Neural cell (in vitro differentiated cells): Measurements from ENCODE around the gene HIP1. TPM values are rescaled to one million over a fixed set of nuclear protein-coding genes. Genes with fewer than 3 reads are reported as not detected.

ENCODE experiments used
- H2AFZ ChIP-seq: fragments of 200-600, 300-800 bp; sonication (generic), shearing (Covaris generic); 2 replicates; pipeline ENCODE4 v1.6.0; 2014; ENCODE audit warnings: low read depth, mild to moderate bottlenecking, antibody characterized with exemption, low read length, moderate library complexity
- H3F3A ChIP-seq: fragments of 200-600 bp; shearing (Covaris generic); 2 replicates; pipeline ENCODE4 v1.6.1; 2016; ENCODE audit warnings: mild to moderate bottlenecking, moderate library complexity, mixed read lengths, antibody characterized with exemption, low read length; ENCODE audit not compliant: insufficient read depth, poor library complexity, severe bottlenecking
- H3K27ac ChIP-seq: fragments of 200-600, 300-800 bp; sonication (generic), shearing (Covaris generic); 2 replicates; pipeline ENCODE4 v1.5.1; 2014; ENCODE audit warnings: mild to moderate bottlenecking, low read length, moderate library complexity
- H3K27me3 ChIP-seq: fragments of 300-800, 200-600 bp; sonication (generic), shearing (Covaris generic); 2 replicates; pipeline ENCODE4 v1.6.0; 2014; ENCODE audit warnings: mild to moderate bottlenecking, low read depth, low read length, moderate library complexity; ENCODE audit not compliant: insufficient read depth
- H3K36me3 ChIP-seq: fragments of 300-800, 200-600 bp; sonication (generic), shearing (Covaris generic); 2 replicates; pipeline ENCODE4 v1.5.1; 2014; ENCODE audit warnings: mild to moderate bottlenecking, antibody characterized with exemption, low read length, moderate library complexity; ENCODE audit not compliant: insufficient read depth
- H3K4me2 ChIP-seq: fragments of 300-800, 200-600 bp; sonication (generic), shearing (Covaris generic); 2 replicates; pipeline ENCODE4 v1.6.0; 2014; ENCODE audit warnings: mild to moderate bottlenecking, low read length
- H3K4me3 ChIP-seq: fragments of 300-800, 200-600 bp; sonication (generic), shearing (Covaris generic); 2 replicates; pipeline ENCODE4 v1.5.1; 2014; ENCODE audit warnings: mild to moderate bottlenecking, low read length, moderate library complexity
- H3K79me2 ChIP-seq: fragments of 200-600 bp; shearing (Covaris generic); replicated peaks from 2 replicates; pipeline ENCODE4 v1.6.0; 2014; ENCODE audit warnings: mild to moderate bottlenecking, low read length, moderate library complexity; ENCODE audit not compliant: insufficient read depth
- H3K9ac ChIP-seq: fragments of 300-800, 200-600 bp; sonication (generic), shearing (Covaris generic); 2 replicates; pipeline ENCODE4 v1.6.1; 2016; ENCODE audit warnings: mild to moderate bottlenecking, low read length, mixed read lengths
- H3K9me2 ChIP-seq: fragments of 200-600 bp; shearing (Covaris generic); 2 replicates; pipeline ENCODE4 v1.6.1; 2016; ENCODE audit warnings: mild to moderate bottlenecking, low read length, mixed read lengths; ENCODE audit not compliant: insufficient read depth
- H3K9me3 ChIP-seq: fragments of 200-600, 300-800 bp; sonication (generic), shearing (Covaris generic); 2 replicates; pipeline ENCODE4 v1.6.1; 2016; ENCODE audit warnings: mild to moderate bottlenecking, mixed run types, low read length, moderate library complexity, mixed read lengths
- H4K20me1 ChIP-seq: fragments of 200-600 bp; shearing (Covaris generic); 2 replicates; pipeline ENCODE4 v1.6.1; 2016; ENCODE audit warnings: mild to moderate bottlenecking, mixed run types; ENCODE audit not compliant: insufficient read depth
- CTCF ChIP-seq: fragments of 450-650 bp; IDR thresholded peaks from 2 replicates; pipeline ENCODE4 v1.5.1; 2014; ENCODE audit warnings: antibody characterized with exemption, mild to moderate bottlenecking, moderate library complexity; ENCODE audit not compliant: poor library complexity, severe bottlenecking
- EP300 ChIP-seq: fragments of 450-650 bp; conservative IDR thresholded peaks from 2 replicates; pipeline ENCODE4 v1.6.1; 2014; ENCODE audit warnings: antibody characterized with exemption, mild to moderate bottlenecking, moderate library complexity; ENCODE audit not compliant: poor library complexity, severe bottlenecking
- EZH2 ChIP-seq: fragments of 200-600, 300-800 bp; shearing (Covaris generic), sonication (generic); IDR thresholded peaks from 2 replicates; pipeline ENCODE4 v1.6.1; 2014; ENCODE audit warnings: antibody characterized with exemption, low read length, borderline replicate concordance, mild to moderate bottlenecking; ENCODE audit not compliant: insufficient read depth, poor library complexity, severe bottlenecking
- MXI1 ChIP-seq: fragments of 450-650 bp; conservative IDR thresholded peaks from 2 replicates; pipeline ENCODE4 v1.6.1; 2014; ENCODE audit warnings: antibody characterized with exemption, mild to moderate bottlenecking; ENCODE audit not compliant: poor library complexity, severe bottlenecking
- POLR2AphosphoS5 ChIP-seq: IDR thresholded peaks from 2 replicates; pipeline ENCODE4 v1.6.1; 2012
- RAD21 ChIP-seq: fragments of 450-650 bp; conservative IDR thresholded peaks from 2 replicates; pipeline ENCODE4 v1.6.1; 2014; ENCODE audit warnings: antibody characterized with exemption, mild to moderate bottlenecking, moderate library complexity
- REST ChIP-seq: IDR thresholded peaks from 2 replicates; pipeline ENCODE4 v1.6.1; 2012; ENCODE audit warnings: borderline replicate concordance
- SMC3 ChIP-seq: fragments of 450-650 bp; conservative IDR thresholded peaks from 2 replicates; pipeline ENCODE4 v1.6.1; 2014; ENCODE audit warnings: antibody characterized with exemption, mild to moderate bottlenecking, moderate library complexity; ENCODE audit not compliant: poor library complexity
- TAF1 ChIP-seq: IDR thresholded peaks from 2 replicates; pipeline ENCODE4 v1.6.1; 2012; ENCODE audit warnings: low read depth
- polyA plus RNA-seq: library from polyadenylated mRNA; depleted of rRNA; stranded (reverse); fragments of >200 nt; gene quantifications from 2 replicates; pipeline ENCODE4 v1.2.3, GENCODE V29; 2014

The HIP1 gene
- polyA plus RNA-seq, 1 donor from 2014 or later, result 12.9 TPM

- TF ChIP-seq EZH2 (no peak), MXI1 (no peak), RAD21 (no peak), TAF1 (no peak), SMC3 (no peak), POLR2AphosphoS5 (no peak), CTCF (no peak), EP300 (no peak)
- no peak overlapping the region for H3K27ac ChIP-seq
- no peaks in the 10 kb centered on the region for H3K9me2 ChIP-seq
- no peaks in the 10 kb centered on the region for H3K9me3 ChIP-seq
- H3K79me2 ChIP-seq, result no peaks in the 10 kb centered on the region
- no peak overlapping the region for H3K9ac ChIP-seq
- H2AFZ ChIP-seq, result no peak overlapping the region
- H3K4me3 ChIP-seq, result no peak overlapping the region
- no peak overlapping the region for H3K4me2 ChIP-seq
- no peaks in the 10 kb centered on the region for H4K20me1 ChIP-seq
- H3K27me3 ChIP-seq, result no peaks in the 10 kb centered on the region
- no peaks in the 10 kb centered on the region for H3K36me3 ChIP-seq
- no peaks in the 10 kb centered on the region for H3F3A ChIP-seq
Measured at GRCh38 chr7:75572814-75573213, 165.9 kb downstream of the HIP1 start.

- no peak overlapping the region for H3K27ac ChIP-seq
- TF ChIP-seq SMC3 (no peak), CTCF (no peak), REST (no peak), MXI1 (no peak), POLR2AphosphoS5 (no peak), RAD21 (no peak), EP300 (no peak), TAF1 (no peak), EZH2 (no peak)
- H3K36me3 ChIP-seq, result no peaks in the 10 kb centered on the region
- H3K79me2 ChIP-seq, result no peaks in the 10 kb centered on the region
- no peaks in the 10 kb centered on the region for H3K27me3 ChIP-seq
- H3K9me3 ChIP-seq, result no peaks in the 10 kb centered on the region
- no peaks in the 10 kb centered on the region for H4K20me1 ChIP-seq
- no peak overlapping the region for H2AFZ ChIP-seq
- H3K4me2 ChIP-seq, result no peak overlapping the region
- H3F3A ChIP-seq, result no peaks in the 10 kb centered on the region
- no peak overlapping the region for H3K4me3 ChIP-seq
- H3K9me2 ChIP-seq, result no peaks in the 10 kb centered on the region
- H3K9ac ChIP-seq, result no peak overlapping the region
Measured at GRCh38 chr7:75572396-75572795, 166.3 kb downstream of the HIP1 start.
